ENCODE results near the gene TSHZ1.
A peak's percentile ranks its signal among the peaks of the same experiment; 100 is the strongest.

The TSHZ1 gene

GRCh38 chr18:75273817-75274216, 63.2 kb downstream of the TSHZ1 start:
- no peak for DNase-seq (ENCODE audit: low read depth, low spot score)

- no peak for DNase-seq (ENCODE audit: low read depth, low spot score)
Observed at GRCh38 chr18:75275226-75275625, 64.6 kb downstream of the TSHZ1 start.

GRCh38 chr18:75276818-75277609, 66.4 kb downstream of the TSHZ1 start:
- peak; percentile 12 for DNase-seq (ENCODE audit: low read depth, low spot score)

GRCh38 chr18:75277610-75277928, 67.0 kb downstream of the TSHZ1 start:
- no peak for DNase-seq (ENCODE audit: low read depth, low spot score)

GRCh38 chr18:75279381-75279780, 68.8 kb downstream of the TSHZ1 start:
- no peak for DNase-seq (ENCODE audit: low read depth, low spot score)

GRCh38 chr18:75280427-75281280, 70.1 kb downstream of the TSHZ1 start:
- DNase-seq (ENCODE audit: low read depth, low spot score): no peak

- DNase-seq (ENCODE audit: low read depth, low spot score): no peak
Observed at GRCh38 chr18:75282746-75283145, 72.1 kb downstream of the TSHZ1 start.

- DNase-seq (ENCODE audit: low read depth, low spot score): no peak
Observed at GRCh38 chr18:75283731-75284130, 73.1 kb downstream of the TSHZ1 start.

GRCh38 chr18:75284566-75284965, 74.0 kb downstream of the TSHZ1 start:
- no peak for DNase-seq (ENCODE audit: low read depth, low spot score)

GRCh38 chr18:75285876-75286275, 75.3 kb downstream of the TSHZ1 start:
- no peak for DNase-seq (ENCODE audit: low read depth, low spot score)

GRCh38 chr18:75287006-75287405, 76.4 kb downstream of the TSHZ1 start:
- no peak for DNase-seq (ENCODE audit: low read depth, low spot score)

GRCh38 chr18:75287700-75288099, 77.1 kb downstream of the TSHZ1 start:
- DNase-seq (ENCODE audit: low read depth, low spot score): no peak

- DNase-seq (ENCODE audit: low read depth, low spot score): no peak
Observed at GRCh38 chr18:75289761-75290160, 79.2 kb downstream of the TSHZ1 start.

GRCh38 chr18:75290737-75291358, 80.3 kb downstream of the TSHZ1 start:
- DNase-seq (ENCODE audit: low read depth, low spot score): no peak

GRCh38 chr18:75291460-75291859, 80.9 kb downstream of the TSHZ1 start:
- no peak for DNase-seq (ENCODE audit: low read depth, low spot score)

GRCh38 chr18:75293591-75293990, 83.0 kb downstream of the TSHZ1 start:
- no peak for DNase-seq (ENCODE audit: low read depth, low spot score)

GRCh38 chr18:75297731-75298130, 87.1 kb downstream of the TSHZ1 start:
- DNase-seq (ENCODE audit: low read depth, low spot score): no peak

- DNase-seq (ENCODE audit: low read depth, low spot score): no peak
Observed at GRCh38 chr18:75304678-75305557, 94.3 kb downstream of the TSHZ1 start.

GRCh38 chr18:75305984-75306383, 95.4 kb downstream of the TSHZ1 start:
- DNase-seq (ENCODE audit: low read depth, low spot score): no peak

GRCh38 chr18:75307530-75307929, 96.9 kb downstream of the TSHZ1 start:
- DNase-seq (ENCODE audit: low read depth, low spot score): no peak

- no peak for DNase-seq (ENCODE audit: low read depth, low spot score)
Observed at GRCh38 chr18:75309564-75309963, 99.0 kb downstream of the TSHZ1 start.

GRCh38 chr18:75314117-75314516, 103.5 kb downstream of the TSHZ1 start:
- no peak for DNase-seq (ENCODE audit: low read depth, low spot score)

All from ELF-1 (cell line).